GM18858 (cell line): ENCODE data around the gene CABP2.

ENCODE experiments used
- ATAC-seq: cut with Tn5 transposase; IDR thresholded peaks from one replicate; pipeline ENCODE4 v1.9.1; 2021; ENCODE audit not compliant: unreplicated experiment

The CABP2 gene

DNA sequence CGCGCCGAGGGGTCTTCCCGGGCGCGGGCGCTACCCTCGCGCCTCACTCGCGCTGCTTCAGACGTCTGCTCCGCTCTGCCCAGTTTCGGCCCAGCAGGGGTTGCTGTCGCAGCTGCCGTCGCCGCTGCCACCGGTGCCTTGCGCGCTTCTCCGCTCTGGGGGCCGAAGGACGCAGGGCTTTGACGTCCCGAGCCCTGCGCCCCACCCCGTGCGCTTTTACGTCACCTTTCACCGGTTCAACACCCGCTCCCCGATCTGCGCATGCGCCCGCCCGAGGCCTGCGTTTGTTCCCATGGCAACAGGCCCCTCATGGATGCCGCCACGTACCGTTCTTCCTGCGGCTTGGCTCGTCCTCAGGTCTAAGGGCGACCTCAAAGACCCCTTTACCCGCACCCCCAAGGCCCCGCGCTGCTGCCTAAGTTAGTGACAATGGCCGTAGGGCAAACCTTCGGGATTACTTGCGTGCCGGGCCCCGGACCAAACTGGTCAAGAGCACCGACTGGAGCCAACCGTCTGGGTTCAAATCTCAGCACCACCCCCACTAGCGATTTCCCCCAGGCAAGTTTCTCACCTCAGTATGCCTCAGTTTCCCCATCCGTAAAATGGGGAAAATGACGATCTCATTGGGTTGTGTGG lies 14.6 kb downstream of the CABP2 start:
- peak; percentile 23 for ATAC-seq

GRCh38 chr11:67507864-67508485 lies 15.3 kb downstream of the CABP2 start, which contains the start of gene CDK2AP2:
Gene CDK2AP2, minus strand, starts transcription at chr11:67508162. Its CDS starts 80 bp downstream, at chr11:67508082.
- ATAC-seq = peak; percentile 69

DNA sequence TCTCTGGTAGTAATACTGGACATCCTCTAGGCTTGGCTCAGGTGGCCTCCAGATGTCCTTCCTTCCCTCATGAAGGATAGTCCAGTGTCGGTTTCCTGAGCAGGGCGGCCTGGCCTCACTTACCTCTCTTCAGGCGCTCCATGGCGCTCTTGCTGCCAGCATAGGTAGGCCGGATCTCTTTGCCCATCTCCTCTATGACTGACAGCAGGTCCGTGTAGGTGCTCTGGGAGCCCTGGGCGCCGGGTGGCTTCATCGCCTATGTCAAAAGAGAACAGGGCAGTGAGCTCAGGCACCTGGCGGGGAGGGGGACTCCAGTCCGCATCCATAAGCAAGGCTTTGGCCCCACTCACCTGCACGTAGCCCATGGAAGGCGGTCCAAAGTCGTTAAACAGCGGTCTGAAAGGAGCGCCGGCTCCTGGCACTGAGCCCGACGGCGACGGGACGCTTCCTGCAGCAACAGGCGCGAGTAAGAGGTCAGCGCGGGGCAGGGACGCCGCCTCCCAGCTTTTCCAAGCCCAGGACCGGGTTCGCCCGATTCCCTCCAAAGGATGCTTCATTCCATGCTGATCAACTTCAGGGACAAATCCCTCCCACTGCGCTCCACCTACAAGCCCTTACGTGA lies 15.9 kb downstream of the CABP2 start:
- no peak for ATAC-seq

GRCh38 chr11:67506426-67507051 lies 16.7 kb downstream of the CABP2 start:
- ATAC-seq = no peak

DNA sequence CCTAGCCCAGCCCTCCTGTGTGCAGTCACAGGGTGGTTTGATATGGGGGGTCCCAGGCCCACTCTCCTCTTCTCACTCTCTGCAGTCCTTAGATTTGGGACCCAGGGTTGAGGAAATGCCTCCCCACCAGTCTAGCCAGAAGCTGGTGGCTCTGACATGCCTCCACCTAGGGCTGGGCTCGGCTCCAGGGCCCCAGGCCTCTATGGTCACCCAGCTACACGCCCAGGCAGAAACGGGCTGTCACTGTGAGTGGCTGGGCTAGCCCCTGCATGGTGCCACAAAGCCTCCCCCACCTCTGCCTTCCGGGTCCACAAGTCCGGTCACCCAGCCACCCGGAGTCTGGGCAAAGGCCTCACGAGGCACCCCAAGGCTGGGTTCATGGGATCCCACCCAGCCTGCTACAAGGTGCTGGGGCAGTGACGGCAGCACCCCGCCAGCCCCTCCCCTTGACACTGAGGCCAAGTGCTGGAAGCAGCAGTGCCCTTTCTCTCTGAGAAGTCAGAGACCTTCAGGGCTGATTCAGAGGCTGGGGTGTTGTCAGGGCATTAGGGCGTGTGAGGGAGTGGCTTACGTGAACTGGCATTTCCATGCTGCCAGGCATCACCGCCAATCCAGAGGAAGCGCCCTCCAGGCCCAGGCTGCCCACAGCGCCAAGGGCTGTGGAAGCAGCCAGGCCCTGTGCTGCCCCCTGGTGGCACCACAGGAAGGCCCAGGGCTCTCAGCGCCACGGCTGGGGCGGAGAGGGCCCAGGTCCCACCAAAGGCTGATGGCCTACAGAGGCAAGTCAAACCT lies 17.4 kb downstream of the CABP2 start:
- ATAC-seq = no peak

GRCh38 chr11:67504950-67505581 lies 18.2 kb downstream of the CABP2 start, which contains the start of gene PITPNM1:
Gene PITPNM1, minus strand, starts transcription at chr11:67505363. Its CDS starts 1,183 bp downstream, at chr11:67504180.
- no peak for ATAC-seq

DNA sequence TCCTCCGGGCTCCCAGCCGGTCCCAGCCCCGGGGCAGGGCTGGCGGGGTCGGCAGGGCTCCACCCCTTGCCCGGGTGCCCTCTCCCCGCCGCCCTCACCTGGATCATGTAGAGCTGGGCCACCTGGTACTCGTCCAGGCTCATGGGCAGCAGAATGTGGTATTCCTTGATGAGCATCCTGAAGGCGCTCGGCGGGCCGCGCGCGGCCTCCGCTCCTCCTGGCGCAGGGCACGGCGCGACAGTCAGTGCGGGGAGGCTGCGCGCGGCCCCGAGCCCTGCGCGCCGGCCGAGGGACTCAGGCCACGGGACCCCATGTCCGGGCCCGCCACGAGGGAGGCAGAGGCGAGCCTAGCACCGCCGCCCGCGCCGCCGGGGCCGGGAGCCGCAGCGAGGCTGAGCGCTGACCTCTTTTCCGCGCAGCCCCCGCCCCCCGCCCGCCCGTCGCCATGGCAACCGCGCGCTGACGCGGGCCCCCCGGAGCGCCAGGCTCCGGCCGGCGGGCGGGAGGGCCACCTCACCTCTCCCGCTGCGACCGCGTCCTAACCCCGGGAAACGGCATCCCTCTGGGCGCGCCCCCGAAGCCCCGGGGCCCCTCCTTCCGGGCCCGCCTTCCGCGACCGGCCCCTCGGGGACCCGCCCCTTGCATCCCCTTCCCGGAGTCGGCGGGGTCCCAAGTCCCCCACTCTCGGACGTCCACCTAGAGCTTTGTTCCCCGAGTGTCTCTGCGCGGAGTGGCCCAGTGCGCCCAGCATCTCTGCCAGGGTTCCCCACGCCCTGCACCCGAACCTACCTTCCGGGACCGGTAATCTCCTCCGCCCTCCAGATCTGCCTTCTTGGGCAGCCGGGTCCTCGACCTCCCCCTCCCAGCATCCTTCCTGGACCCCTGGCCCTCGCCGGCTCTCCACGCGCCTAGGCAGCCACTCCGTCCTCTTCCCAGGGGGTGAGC lies 19.0 kb downstream of the CABP2 start:
- ATAC-seq = no peak

- no peak for ATAC-seq
These were observed 19.9 kb downstream of the CABP2 start for GRCh38 chr11:67503119-67504004.

GRCh38 chr11:67502328-67502979 lies 20.8 kb downstream of the CABP2 start:
- ATAC-seq = no peak

DNA sequence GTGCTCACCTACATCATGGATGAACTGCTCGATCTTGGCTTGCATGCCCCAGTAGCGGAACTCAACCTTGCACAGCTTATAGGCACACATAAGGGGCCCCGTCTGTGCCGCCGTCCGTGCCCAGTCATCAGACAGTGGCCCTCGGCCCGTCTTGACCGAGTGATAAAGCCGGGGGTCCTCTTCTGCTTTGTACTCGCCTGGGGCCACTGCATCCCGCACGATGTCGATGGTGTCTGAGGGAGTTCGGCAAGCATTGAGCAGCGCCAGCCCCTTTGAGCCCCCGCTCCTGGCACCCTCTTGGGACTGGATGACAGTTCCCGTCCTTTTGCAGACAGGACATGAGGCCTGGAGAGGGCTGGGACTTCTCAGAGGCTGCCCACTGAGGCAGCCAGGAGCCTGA lies 21.4 kb downstream of the CABP2 start:
- ATAC-seq = no peak

- ATAC-seq = no peak
These were observed 22.2 kb downstream of the CABP2 start for GRCh38 chr11:67500831-67501715.

DNA sequence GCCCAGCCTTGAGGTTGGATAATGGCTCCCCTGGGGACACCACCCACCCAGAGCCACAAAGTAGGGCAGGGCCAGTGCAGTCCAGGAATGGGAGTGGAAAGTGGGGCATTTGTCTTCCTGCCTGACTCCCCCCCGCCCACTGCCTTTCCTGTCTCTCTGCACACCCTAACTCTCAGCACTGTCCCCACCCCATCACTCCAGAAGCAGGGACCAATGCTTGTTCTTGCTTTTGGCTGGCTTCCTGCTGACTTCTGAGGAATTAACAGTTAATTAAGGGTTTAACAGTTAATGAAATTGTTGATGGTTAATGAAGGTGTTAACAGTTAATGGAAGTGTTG lies 22.8 kb downstream of the CABP2 start:
- no peak for ATAC-seq

DNA sequence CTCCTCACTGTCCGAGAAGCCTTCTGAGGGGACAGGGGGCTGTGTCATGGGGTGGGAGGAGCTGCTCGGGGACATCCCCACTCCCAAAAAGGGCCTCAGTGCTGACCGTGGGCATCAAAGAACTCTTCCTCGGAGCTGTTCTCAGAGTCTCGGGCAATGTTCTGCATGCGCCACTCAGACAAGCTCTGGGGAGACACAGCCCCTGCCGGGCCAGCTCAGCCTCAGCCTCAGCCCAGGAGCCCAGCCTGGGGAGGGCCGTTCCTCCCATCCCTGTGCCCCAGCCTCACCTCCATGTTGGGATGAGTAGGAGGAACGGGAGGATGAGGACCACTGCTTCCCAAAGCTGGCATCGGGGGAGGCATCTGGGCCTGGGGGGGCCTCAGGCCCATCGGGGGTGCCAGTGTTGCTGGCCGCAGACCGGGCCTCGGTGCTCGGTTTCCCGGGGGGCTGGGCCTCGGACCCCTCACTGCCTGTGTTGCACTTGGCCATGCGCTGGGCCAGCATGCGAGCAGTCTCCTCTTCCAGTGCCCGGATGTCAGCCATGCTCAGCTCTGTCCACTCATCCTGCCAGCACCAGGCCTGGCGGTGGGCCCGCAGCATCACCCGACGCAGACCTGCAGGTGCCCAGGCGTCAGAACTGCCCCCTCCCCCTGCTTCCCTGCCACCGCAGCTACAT lies 23.3 kb downstream of the CABP2 start:
- ATAC-seq = no peak

DNA sequence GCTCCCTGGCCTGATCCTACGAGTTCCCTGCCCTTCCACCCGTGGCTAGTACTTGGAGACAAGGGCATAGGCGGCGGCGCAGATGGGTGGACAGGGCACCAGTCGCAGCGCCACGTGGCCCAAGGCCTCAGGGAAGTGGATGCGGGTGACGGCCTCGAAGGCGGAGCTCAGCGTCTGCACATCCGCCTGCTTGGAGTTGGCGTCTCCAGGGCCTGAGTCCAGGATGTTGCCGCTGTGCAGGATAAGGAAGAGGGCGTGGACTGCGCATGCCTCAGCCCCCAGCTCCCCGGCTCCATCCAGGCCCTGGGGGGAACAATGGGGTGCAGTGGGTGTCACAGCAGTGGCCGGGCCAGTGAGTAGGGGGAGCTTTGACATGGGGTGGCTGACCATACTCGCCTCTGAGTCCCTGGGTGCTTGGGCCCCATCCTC lies 24.7 kb downstream of the CABP2 start:
- ATAC-seq = no peak

- ATAC-seq = no peak
These were observed 25.5 kb downstream of the CABP2 start for GRCh38 chr11:67497656-67498291.

DNA sequence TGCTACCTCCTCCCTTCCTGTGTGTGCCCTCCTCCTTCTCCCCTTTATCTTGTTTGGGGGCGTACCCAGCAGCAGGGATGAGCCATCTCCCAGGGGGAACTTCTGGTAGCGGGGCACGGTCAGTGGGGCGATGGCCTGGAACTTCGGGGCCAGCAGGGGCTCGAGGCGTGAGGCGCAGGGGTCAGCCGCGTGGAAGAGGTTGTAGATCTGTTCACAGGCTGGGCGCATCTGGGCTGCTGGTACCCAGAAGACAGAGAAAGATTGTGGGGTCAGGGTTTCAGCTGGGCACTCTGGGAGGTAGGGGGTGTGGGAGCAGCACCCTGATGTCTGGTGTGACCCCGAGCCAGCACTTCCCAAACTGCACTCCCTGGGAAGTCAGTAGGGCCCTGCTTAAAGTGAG lies 27.1 kb downstream of the CABP2 start:
- no peak for ATAC-seq
